Measurements from ENCODE around the gene BICD1. TPM values are rescaled to one million over a fixed set of nuclear protein-coding genes. Genes with fewer than 3 reads are reported as not detected.

Gene BICD1
- polyA plus RNA-seq, 2 donors = 1.7 to 2.0 TPM

- Histone ChIP-seq H3K27me3 (ENCODE audit: control insufficient read depth in 1 of 2, insufficient read depth in 2 of 2, low read length in 2 of 2) (no peaks in the 10 kb centered on the region), H3K9me3 (ENCODE audit: control insufficient read depth in 2 of 2, insufficient read depth in 1 of 2, low read depth in 1 of 2, low read length in 1 of 2) (no peaks in the 10 kb centered on the region), H3K27ac (ENCODE audit: low read depth in 2 of 2, low read length in 1 of 2) (no peak overlapping the region), H3K4me1 (ENCODE audit: control insufficient read depth in 2 of 2, insufficient read depth in 2 of 2, low read length in 1 of 2) (no peaks in the 10 kb centered on the region), H3K36me3 (ENCODE audit: control insufficient read depth in 2 of 2, insufficient read depth in 2 of 2, low read length in 1 of 2) (no peaks in the 10 kb centered on the region), H3K4me3 (ENCODE audit: low read depth in 1 of 2, low read length in 2 of 2) (no peak overlapping the region)
- 65 to 68% methylated on average over 1 of the region's 1 CpG for WGBS, 2 donors
These were observed 246.9 kb downstream of the BICD1 start for GRCh38 chr12:32353540-32353939.

GRCh38 chr12:32357601-32358249, 251.1 kb downstream of the BICD1 start:
- Histone ChIP-seq H3K4me3 (ENCODE audit: low read depth in 1 of 2, low read length in 2 of 2) (no peak overlapping the region), H3K4me1 (ENCODE audit: control insufficient read depth in 2 of 2, insufficient read depth in 2 of 2, low read length in 1 of 2) (no peaks in the 10 kb centered on the region), H3K36me3 (ENCODE audit: control insufficient read depth in 2 of 2, insufficient read depth in 2 of 2, low read length in 1 of 2) (no peaks in the 10 kb centered on the region), H3K27ac (ENCODE audit: low read depth in 2 of 2, low read length in 1 of 2) (no peak overlapping the region), H3K27me3 (ENCODE audit: control insufficient read depth in 1 of 2, insufficient read depth in 2 of 2, low read length in 2 of 2) (no peaks in the 10 kb centered on the region), H3K9me3 (ENCODE audit: control insufficient read depth in 2 of 2, insufficient read depth in 1 of 2, low read depth in 1 of 2, low read length in 1 of 2) (no peaks in the 10 kb centered on the region)
- WGBS, 2 donors = 92 to 96% methylated on average over 8 of the region's 8 CpGs

- no peaks in the 10 kb centered on the region for H3K9me3 ChIP-seq (ENCODE audit: control insufficient read depth in 2 of 2, insufficient read depth in 1 of 2, low read depth in 1 of 2, low read length in 1 of 2)
- no peaks in the 10 kb centered on the region for H3K36me3 ChIP-seq (ENCODE audit: control insufficient read depth in 2 of 2, insufficient read depth in 2 of 2, low read length in 1 of 2)
- H3K4me1 ChIP-seq (ENCODE audit: control insufficient read depth in 2 of 2, insufficient read depth in 2 of 2, low read length in 1 of 2) = no peaks in the 10 kb centered on the region
- H3K4me3 ChIP-seq (ENCODE audit: low read depth in 1 of 2, low read length in 2 of 2) = no peak overlapping the region
- 91% methylated on average over 6 of the region's 6 CpGs for WGBS, 2 donors
- no peaks in the 10 kb centered on the region for H3K27me3 ChIP-seq (ENCODE audit: control insufficient read depth in 1 of 2, insufficient read depth in 2 of 2, low read length in 2 of 2)
- H3K27ac ChIP-seq (ENCODE audit: low read depth in 2 of 2, low read length in 1 of 2) = no peak overlapping the region
These were observed 254.3 kb downstream of the BICD1 start for GRCh38 chr12:32360956-32361355.

GRCh38 chr12:32362892-32363291, 256.2 kb downstream of the BICD1 start:
- no peak overlapping the region for H3K27ac ChIP-seq (ENCODE audit: low read depth in 2 of 2, low read length in 1 of 2)
- no peaks in the 10 kb centered on the region for H3K4me1 ChIP-seq (ENCODE audit: control insufficient read depth in 2 of 2, insufficient read depth in 2 of 2, low read length in 1 of 2)
- H3K9me3 ChIP-seq (ENCODE audit: control insufficient read depth in 2 of 2, insufficient read depth in 1 of 2, low read depth in 1 of 2, low read length in 1 of 2) = no peaks in the 10 kb centered on the region
- WGBS, 2 donors = 75 to 81% methylated on average over 3 of the region's 3 CpGs
- no peaks in the 10 kb centered on the region for H3K27me3 ChIP-seq (ENCODE audit: control insufficient read depth in 1 of 2, insufficient read depth in 2 of 2, low read length in 2 of 2)
- no peaks in the 10 kb centered on the region for H3K36me3 ChIP-seq (ENCODE audit: control insufficient read depth in 2 of 2, insufficient read depth in 2 of 2, low read length in 1 of 2)
- H3K4me3 ChIP-seq (ENCODE audit: low read depth in 1 of 2, low read length in 2 of 2) = no peak overlapping the region

GRCh38 chr12:32365473-32366064, 258.9 kb downstream of the BICD1 start:
- Histone ChIP-seq H3K27ac (ENCODE audit: low read depth in 2 of 2, low read length in 1 of 2) (no peak overlapping the region), H3K9me3 (ENCODE audit: control insufficient read depth in 2 of 2, insufficient read depth in 1 of 2, low read depth in 1 of 2, low read length in 1 of 2) (no peaks in the 10 kb centered on the region), H3K27me3 (ENCODE audit: control insufficient read depth in 1 of 2, insufficient read depth in 2 of 2, low read length in 2 of 2) (no peaks in the 10 kb centered on the region), H3K36me3 (ENCODE audit: control insufficient read depth in 2 of 2, insufficient read depth in 2 of 2, low read length in 1 of 2) (no peaks in the 10 kb centered on the region), H3K4me3 (ENCODE audit: low read depth in 1 of 2, low read length in 2 of 2) (no peak overlapping the region), H3K4me1 (ENCODE audit: control insufficient read depth in 2 of 2, insufficient read depth in 2 of 2, low read length in 1 of 2) (no peaks in the 10 kb centered on the region)
- WGBS, 2 donors = 55 to 58% methylated on average over 5 of the region's 5 CpGs

- no peak overlapping the region for H3K4me3 ChIP-seq (ENCODE audit: low read depth in 1 of 2, low read length in 2 of 2)
- H3K36me3 ChIP-seq (ENCODE audit: control insufficient read depth in 2 of 2, insufficient read depth in 2 of 2, low read length in 1 of 2) = no peaks in the 10 kb centered on the region
- H3K27me3 ChIP-seq (ENCODE audit: control insufficient read depth in 1 of 2, insufficient read depth in 2 of 2, low read length in 2 of 2) = no peaks in the 10 kb centered on the region
- no peaks in the 10 kb centered on the region for H3K4me1 ChIP-seq (ENCODE audit: control insufficient read depth in 2 of 2, insufficient read depth in 2 of 2, low read length in 1 of 2)
- no peaks in the 10 kb centered on the region for H3K9me3 ChIP-seq (ENCODE audit: control insufficient read depth in 2 of 2, insufficient read depth in 1 of 2, low read depth in 1 of 2, low read length in 1 of 2)
- H3K27ac ChIP-seq (ENCODE audit: low read depth in 2 of 2, low read length in 1 of 2) = no peak overlapping the region
- WGBS, 2 donors = 73 to 92% methylated on average over 1 of the region's 1 CpG
These were observed 260.1 kb downstream of the BICD1 start for GRCh38 chr12:32366714-32367113.

- 79 to 82% methylated on average over 4 of the region's 4 CpGs for WGBS, 2 donors
- Histone ChIP-seq H3K27me3 (ENCODE audit: control insufficient read depth in 1 of 2, insufficient read depth in 2 of 2, low read length in 2 of 2) (no peaks in the 10 kb centered on the region), H3K27ac (ENCODE audit: low read depth in 2 of 2, low read length in 1 of 2) (no peak overlapping the region), H3K36me3 (ENCODE audit: control insufficient read depth in 2 of 2, insufficient read depth in 2 of 2, low read length in 1 of 2) (no peaks in the 10 kb centered on the region), H3K4me1 (ENCODE audit: control insufficient read depth in 2 of 2, insufficient read depth in 2 of 2, low read length in 1 of 2) (no peaks in the 10 kb centered on the region), H3K9me3 (ENCODE audit: control insufficient read depth in 2 of 2, insufficient read depth in 1 of 2, low read depth in 1 of 2, low read length in 1 of 2) (no peaks in the 10 kb centered on the region), H3K4me3 (ENCODE audit: low read depth in 1 of 2, low read length in 2 of 2) (no peak overlapping the region)
These were observed 260.7 kb downstream of the BICD1 start for GRCh38 chr12:32367381-32367780.

- H3K27me3 ChIP-seq (ENCODE audit: control insufficient read depth in 1 of 2, insufficient read depth in 2 of 2, low read length in 2 of 2) = no peaks in the 10 kb centered on the region
- 46 to 64% methylated on average over 4 of the region's 4 CpGs for WGBS, 2 donors
- H3K27ac ChIP-seq (ENCODE audit: low read depth in 2 of 2, low read length in 1 of 2) = no peak overlapping the region
- H3K4me1 ChIP-seq (ENCODE audit: control insufficient read depth in 2 of 2, insufficient read depth in 2 of 2, low read length in 1 of 2) = no peaks in the 10 kb centered on the region
- H3K36me3 ChIP-seq (ENCODE audit: control insufficient read depth in 2 of 2, insufficient read depth in 2 of 2, low read length in 1 of 2) = no peaks in the 10 kb centered on the region
- H3K9me3 ChIP-seq (ENCODE audit: control insufficient read depth in 2 of 2, insufficient read depth in 1 of 2, low read depth in 1 of 2, low read length in 1 of 2) = no peaks in the 10 kb centered on the region
- H3K4me3 ChIP-seq (ENCODE audit: low read depth in 1 of 2, low read length in 2 of 2) = no peak overlapping the region
These were observed 262.6 kb downstream of the BICD1 start for GRCh38 chr12:32369202-32369601.

- Histone ChIP-seq H3K9me3 (ENCODE audit: control insufficient read depth in 2 of 2, insufficient read depth in 1 of 2, low read depth in 1 of 2, low read length in 1 of 2) (no peaks in the 10 kb centered on the region), H3K36me3 (ENCODE audit: control insufficient read depth in 2 of 2, insufficient read depth in 2 of 2, low read length in 1 of 2) (no peaks in the 10 kb centered on the region), H3K4me3 (ENCODE audit: low read depth in 1 of 2, low read length in 2 of 2) (no peak overlapping the region), H3K27ac (ENCODE audit: low read depth in 2 of 2, low read length in 1 of 2) (no peak overlapping the region), H3K4me1 (ENCODE audit: control insufficient read depth in 2 of 2, insufficient read depth in 2 of 2, low read length in 1 of 2) (no peaks in the 10 kb centered on the region), H3K27me3 (ENCODE audit: control insufficient read depth in 1 of 2, insufficient read depth in 2 of 2, low read length in 2 of 2) (no peaks in the 10 kb centered on the region)
- 71 to 78% methylated on average over 12 of the region's 12 CpGs for WGBS, 2 donors
These were observed 270.9 kb downstream of the BICD1 start for GRCh38 chr12:32377344-32378055.
